GM19467 (cell line): ENCODE data around the gene FOXK2.
"Not testable (repeated sequence)": the region's sequence is repeated elsewhere in the genome, so short reads cannot be mapped to it uniquely, and the experiment has no call there.

Source experiments
- ATAC-seq: cut with Tn5 transposase; IDR thresholded peaks from one replicate; pipeline ENCODE4 v1.9.1; 2021; ENCODE audit warnings: mild to moderate bottlenecking, moderate library complexity; ENCODE audit not compliant: unreplicated experiment

Gene FOXK2

DNA sequence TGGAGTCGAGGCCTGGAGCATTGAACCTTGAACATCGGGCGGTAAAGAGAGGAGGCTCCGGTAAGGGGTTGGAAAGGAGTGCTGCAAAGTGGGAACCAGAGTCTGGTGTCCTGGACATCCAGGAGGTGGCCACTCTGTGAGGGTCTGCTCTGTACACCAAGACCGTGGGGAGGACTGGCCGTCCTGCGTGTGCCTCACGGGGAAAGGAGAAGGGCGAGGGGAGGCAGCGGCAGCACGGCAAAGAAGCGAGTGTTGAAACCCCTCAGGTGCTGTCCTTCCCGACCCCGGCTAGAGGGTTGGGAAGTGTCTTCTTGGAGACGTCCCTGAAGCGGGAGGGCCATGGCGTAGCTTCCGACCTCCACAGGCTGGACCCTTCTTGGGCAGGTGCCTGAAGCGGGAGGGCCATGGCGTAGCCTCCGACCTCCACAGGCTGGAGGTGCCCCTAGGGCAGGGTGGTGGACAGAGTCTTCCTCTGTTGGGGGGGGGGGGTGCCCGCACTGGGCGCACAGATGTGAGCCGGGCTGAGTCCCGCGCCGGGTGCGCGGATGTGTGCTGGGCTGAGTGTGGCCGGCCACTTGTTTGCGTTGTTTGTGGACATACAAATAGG lies 42.0 kb downstream of the FOXK2 start:
- ATAC-seq: no peak

DNA sequence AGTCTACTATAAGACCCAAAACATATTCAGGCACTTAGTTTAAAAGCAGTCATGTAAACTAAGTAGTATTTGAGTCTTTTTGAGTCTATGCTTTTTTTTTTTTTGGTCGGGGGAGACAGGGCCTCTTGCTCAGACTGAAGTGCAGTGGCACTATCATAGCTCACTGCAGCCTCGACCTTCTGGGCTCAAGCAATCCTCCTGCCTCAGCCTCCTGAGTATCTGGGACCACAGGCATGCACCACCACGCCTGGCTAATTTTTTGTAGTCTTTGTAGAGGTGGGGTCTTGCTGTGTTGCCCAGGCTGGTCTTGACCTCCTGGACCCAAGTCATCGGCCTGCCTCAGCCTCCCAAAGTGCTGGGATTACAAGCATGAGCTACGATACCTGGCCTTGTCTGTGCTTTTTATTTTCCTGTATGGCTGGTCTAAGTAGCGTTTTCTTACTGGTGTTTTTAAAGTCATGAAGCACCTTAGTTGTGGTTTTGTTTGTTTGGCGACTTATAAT lies 43.2 kb downstream of the FOXK2 start:
- not testable (repeated sequence) for ATAC-seq

- no peak for ATAC-seq
These were observed 43.8 kb downstream of the FOXK2 start for GRCh38 chr17:82563318-82563717.

DNA sequence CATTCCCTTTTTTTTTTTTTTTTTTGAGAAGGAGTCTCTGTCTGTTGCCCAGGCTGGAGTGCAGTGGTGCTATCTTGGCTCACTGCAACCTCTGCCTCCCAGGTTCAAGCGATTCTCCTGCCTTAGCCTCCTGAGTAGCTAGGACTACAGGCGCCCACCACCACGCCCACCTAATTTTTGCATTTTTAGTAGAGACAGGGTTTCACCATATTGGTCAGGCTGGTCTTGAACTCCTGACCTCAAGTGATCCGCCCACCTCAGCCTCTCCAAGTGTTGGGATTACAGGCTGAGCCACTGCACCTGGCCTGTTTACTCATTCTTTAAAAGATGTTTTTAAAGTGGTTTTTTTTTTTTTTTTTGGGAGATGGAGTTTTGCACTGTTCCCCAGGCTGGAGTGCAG lies 44.2 kb downstream of the FOXK2 start:
- ATAC-seq: not testable (repeated sequence)

- no peak for ATAC-seq
These were observed 44.7 kb downstream of the FOXK2 start for GRCh38 chr17:82564241-82564640.

DNA sequence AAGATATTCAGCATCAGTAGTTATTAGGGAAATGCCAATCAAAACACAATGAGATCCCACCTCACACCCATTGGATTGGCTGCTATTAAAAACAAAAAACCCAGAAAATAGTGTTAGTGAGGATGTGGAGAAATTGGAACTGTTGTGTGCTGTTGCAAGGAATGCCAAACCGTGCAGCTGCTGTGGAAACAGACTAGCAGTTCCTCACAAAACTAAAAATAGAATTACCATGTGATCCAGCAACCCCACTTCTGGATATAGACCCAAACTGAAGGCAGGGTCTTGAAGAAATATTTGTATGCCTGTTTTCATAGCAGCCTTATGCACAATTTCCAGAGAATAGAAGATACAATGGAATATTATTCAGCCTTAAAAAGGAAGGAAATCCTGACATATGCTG lies 46.0 kb downstream of the FOXK2 start:
- ATAC-seq: no peak

- no peak for ATAC-seq
These were observed 46.8 kb downstream of the FOXK2 start for GRCh38 chr17:82566129-82566960.

- ATAC-seq: no peak
These were observed 47.8 kb downstream of the FOXK2 start for GRCh38 chr17:82567286-82567685.

GRCh38 chr17:82568997-82569393 lies 49.5 kb downstream of the FOXK2 start:
- no peak for ATAC-seq

GRCh38 chr17:82569621-82570020 lies 50.1 kb downstream of the FOXK2 start:
- ATAC-seq: no peak

DNA sequence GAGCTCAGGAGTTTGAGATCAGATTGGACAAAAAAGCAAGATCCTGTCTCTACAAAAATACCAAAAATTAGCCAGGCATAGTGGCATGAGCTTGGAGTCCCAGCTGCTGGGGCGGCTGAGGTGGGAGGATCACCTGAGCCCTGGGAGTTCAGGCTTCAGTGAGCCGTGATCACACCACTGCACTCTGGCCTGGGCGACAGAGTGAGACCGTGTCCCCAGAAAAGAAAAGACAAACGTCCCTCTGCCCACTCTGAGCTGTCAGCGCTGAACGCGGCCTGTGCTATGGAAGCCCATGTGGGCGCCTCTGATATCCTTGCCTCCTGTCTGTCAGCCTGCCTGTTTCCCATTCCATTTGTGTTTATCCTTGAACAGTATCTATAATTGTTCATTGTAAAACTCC lies 50.7 kb downstream of the FOXK2 start:
- no peak for ATAC-seq

- no peak for ATAC-seq
These were observed 52.3 kb downstream of the FOXK2 start for GRCh38 chr17:82571855-82572254.

DNA sequence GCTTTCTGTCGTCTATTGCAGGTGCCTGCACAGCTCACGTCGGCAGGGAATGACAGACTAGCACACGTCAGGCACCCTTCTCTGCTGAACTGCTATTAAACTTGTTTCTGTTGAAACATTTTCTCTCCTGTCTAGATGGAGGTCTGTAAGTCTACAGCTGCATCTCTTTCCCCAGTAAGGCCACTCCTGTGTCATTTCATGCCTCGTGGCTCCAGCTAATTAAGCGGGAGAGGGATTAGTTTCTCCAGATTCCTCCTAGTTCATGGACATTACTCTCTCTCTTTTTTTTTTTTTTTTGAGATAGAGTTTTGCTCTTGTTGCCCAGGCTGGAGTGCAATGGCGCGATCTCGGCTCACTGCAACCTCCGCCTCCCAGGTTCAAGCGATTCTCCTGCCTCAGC lies 54.5 kb downstream of the FOXK2 start:
- ATAC-seq: no peak

GRCh38 chr17:82575581-82576221 lies 56.2 kb downstream of the FOXK2 start:
- not testable (repeated sequence) for ATAC-seq

DNA sequence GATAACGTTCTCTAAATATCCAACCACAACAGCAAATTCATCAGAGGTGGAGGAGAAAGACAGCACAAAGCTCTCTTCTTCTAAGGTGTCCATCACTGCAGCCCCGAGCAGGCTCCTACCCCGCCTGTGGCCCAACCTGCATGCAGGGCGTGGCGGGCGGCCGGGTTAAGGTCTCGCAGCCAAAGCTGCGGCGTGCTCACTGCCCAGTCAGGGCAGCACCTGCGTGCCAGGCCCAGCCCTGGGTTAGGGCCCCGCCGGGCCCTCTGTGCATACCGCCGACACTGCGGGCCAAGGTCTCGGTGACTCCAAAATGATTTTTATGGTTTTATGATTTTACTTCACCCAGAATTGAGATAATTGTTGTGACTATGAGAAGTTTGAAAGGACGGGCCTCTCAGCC lies 57.8 kb downstream of the FOXK2 start:
- no peak for ATAC-seq

GRCh38 chr17:82579969-82580368 lies 60.4 kb downstream of the FOXK2 start:
- ATAC-seq: not testable (repeated sequence)

- ATAC-seq: no peak
These were observed 62.7 kb downstream of the FOXK2 start for GRCh38 chr17:82582213-82582612.

DNA sequence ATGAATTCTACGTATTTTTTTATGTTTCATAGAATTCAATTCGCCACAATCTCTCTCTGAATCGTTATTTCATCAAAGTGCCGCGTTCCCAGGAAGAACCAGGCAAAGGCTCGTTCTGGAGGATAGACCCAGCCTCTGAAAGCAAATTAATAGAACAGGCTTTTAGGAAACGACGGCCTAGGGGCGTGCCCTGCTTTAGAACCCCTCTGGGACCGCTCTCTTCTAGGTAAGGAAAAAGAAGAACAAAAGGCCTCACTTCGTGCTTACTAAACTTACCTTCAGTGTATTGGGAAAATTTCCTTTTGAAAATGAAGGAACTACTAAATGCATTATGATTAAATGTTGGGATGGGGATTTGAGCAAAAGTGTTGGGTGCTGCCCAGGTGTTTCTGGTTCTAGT lies 63.2 kb downstream of the FOXK2 start:
- no peak for ATAC-seq

DNA sequence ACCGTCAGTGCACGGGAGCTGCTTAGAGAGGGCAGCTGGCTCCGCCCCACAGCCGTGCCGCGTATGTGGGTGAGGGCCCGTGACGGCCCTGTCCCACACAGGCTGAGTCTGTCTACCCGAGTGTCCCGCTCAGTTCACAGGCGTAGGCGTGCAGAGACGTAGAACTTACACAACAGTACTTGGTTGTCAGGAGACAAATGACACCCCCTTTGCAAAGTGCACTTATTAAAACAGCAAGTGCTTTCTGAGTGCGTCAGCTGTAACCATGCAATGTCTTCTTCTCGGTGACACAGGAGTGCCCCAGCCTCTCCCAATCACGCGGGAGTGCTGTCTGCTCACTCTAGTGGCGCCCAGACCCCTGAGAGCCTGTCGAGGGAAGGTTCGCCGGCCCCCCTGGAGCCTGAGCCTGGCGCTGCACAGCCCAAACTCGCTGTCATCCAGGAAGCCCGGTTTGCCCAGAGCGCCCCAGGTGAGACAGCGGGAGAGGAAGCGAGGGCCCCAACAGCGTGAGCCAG lies 64.2 kb downstream of the FOXK2 start:
- no peak for ATAC-seq

- not testable (repeated sequence) for ATAC-seq
These were observed 66.5 kb downstream of the FOXK2 start for GRCh38 chr17:82585935-82586575.

DNA sequence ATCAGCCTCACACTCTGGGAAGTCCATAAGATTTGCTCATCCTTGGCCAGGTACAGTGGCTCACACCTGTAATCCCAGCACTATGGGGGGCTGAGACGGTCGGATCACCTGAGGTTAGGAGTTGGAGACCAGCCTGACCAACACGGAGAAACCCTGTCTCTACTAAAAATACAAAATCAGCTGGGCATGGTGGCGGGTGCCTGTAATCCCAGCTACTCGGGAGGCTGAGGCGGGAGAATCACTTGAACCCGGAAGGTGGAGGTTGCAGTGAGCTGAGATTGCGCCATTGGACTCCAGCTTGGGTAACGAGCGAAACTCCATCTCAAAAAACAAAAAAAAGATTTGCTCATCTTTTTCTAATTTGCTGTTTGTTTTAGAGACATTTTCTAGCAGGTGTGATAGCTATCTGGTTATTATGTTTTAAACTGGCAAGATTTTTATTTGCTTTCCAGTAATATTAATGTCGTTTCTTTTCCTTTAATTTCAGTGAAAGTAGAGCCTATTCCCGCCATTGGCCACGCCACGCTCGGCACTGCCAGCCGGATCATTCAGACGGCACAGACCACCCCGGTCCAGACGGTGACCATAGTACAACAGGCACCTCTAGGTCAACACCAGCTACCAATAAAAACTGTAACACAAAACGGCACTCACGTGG lies 67.2 kb downstream of the FOXK2 start:
- no peak for ATAC-seq
